ENCODE data around the gene PRKAR2B.
"Not testable (repeated sequence)": the region's sequence is repeated elsewhere in the genome, so short reads cannot be mapped to it uniquely, and the experiment has no call there.

DNA sequence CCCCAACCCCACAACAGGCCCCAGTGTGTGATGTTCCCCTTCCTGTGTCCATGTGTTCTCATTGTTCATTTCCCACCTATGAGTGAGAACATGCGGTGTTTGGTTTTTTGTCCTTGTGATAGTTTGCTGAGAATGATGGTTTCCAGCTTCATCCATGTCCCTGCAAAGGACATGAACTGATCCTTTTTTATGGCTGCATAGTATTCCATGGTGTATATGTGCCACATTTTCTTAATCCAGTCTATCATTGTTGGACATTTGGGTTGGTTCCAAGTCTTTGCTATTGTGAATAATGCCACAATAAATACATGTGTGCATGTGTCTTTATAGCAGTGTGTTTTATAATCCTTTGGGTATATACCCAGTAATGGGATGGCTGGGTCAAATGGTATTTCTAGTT, 10.5 kb downstream of the PRKAR2B start:
- TF ChIP-seq TAF1 (IDR thresholded peaks at IDR 0.05; ENCODE audit: low read depth, low read length); POLR2A (IDR thresholded peaks at IDR 0.05; ENCODE audit: low read depth, low read length); SPI1 (IDR thresholded peaks at IDR 0.05; ENCODE audit: low read depth, low read length); POLR2AphosphoS5 (IDR thresholded peaks at IDR 0.05; ENCODE audit: low read depth, low read length); PAX5 (IDR thresholded peaks at IDR 0.05; ENCODE audit: insufficient read depth, low read length, severe bottlenecking); POU2F2 (IDR thresholded peaks at IDR 0.05; ENCODE audit: low read depth, low read length): not testable (repeated sequence)

All from GM12891 (cell line).